Right lobe of liver (tissue), 6 donors: Measurements from ENCODE around the gene TMCC3. TPM values are rescaled to one million over a fixed set of nuclear protein-coding genes. Genes with fewer than 3 reads are reported as not detected.

ENCODE experiments used
- ATAC-seq, 4 donors: fragments of 200-7000 bp; cut with Tn5 transposase; one replicate each; pipeline ENCODE4 v1.9.1; 2020; ENCODE audit warnings: mild to moderate bottlenecking in 4 of 4, moderate library complexity in 4 of 4
- DNase-seq, 3 donors: peaks; one replicate each; pipeline ENCODE4 v3.0.0-alpha.2; 2020
- H3K27ac ChIP-seq, 3 donors: fragments of 200-600 bp; one replicate each; pipeline ENCODE4 v1.8.0; 2022
- H3K27me3 ChIP-seq, 2 donors: fragments of 200-600 bp; one replicate each; pipeline ENCODE4 v1.8.0; 2022
- H3K36me3 ChIP-seq, 4 donors: fragments of 200-600 bp; sonication (generic) in 1 of 4; one replicate each; pipeline versions ENCODE4 v1.5.1 to v1.8.0; 2017 to 2022; ENCODE audit warnings: control low read depth in 1 of 4
- H3K4me1 ChIP-seq, 4 donors: fragments of 200-600 bp; sonication (generic) in 1 of 4; one replicate each; pipeline versions ENCODE4 v1.5.1 to v1.8.0; 2017 to 2022; ENCODE audit warnings: control low read depth in 1 of 4
- H3K4me3 ChIP-seq, 3 donors: fragments of 200-600 bp; one replicate each; pipeline ENCODE4 v1.8.0; 2022
- H3K9me3 ChIP-seq, 4 donors: fragments of 200-600 bp; sonication (generic) in 1 of 4; one replicate each; pipeline versions ENCODE4 v1.5.1 to v1.8.0; 2017 to 2022; ENCODE audit warnings: control low read depth in 1 of 4
- POLR2A ChIP-seq: fragments of 450-650 bp; IDR thresholded peaks from one replicate; pipeline ENCODE4 v1.6.1; 2017; ENCODE audit warnings: antibody characterized with exemption, mild to moderate bottlenecking
- WGBS: methylation state at CpG from one replicate; pipeline ENCODE4 v1.1.6; 2018; ENCODE audit warnings: low coverage, low lambda C conversion rate; ENCODE audit not compliant: insufficient coverage; ENCODE audit errors: missing lambda C conversion rate; 5-methylcytosine and 5-hydroxymethylcytosine counted together
- intact Hi-C, 2 donors: fragments of 100-400 bp; cut with DNase I; formaldehyde crosslinking; loops; one replicate each; pipeline versions ENCODE4 v1.11.2 to v1.14.1; 2022
- total RNA-seq, 6 experiments: library from RNA; depleted of rRNA in 2 of 6; stranded (reverse); fragments of >200 nt in 2 of 6; fragmentation: NEBNext Ultra II Directional in 3 of 6; extraction: Animal tissue kit (Norgen Biotek cat#: 25700) in 3 of 6; gene quantifications; one replicate each; pipeline versions ENCODE4 v1.1.0 to v1.2.4, GENCODE V29; 2016 to 2023
- TF ChIP-seq, protein P1 (sequence below), 4 donors: fragments of 200-600 bp in 3 of 4; fragments of 450-650 bp in 1 of 4; IDR thresholded peaks; one replicate each; pipeline versions ENCODE4 v1.5.1 to v1.8.0; 2016 to 2022; ENCODE audit warnings: antibody characterized with exemption in 4 of 4, mild to moderate bottlenecking in 2 of 4
- donor health status: DM: no; HTN: yes; CAD: no.
- donor health status: DM: no; HTN: no; CAD: no.
- donor health status: DM: no; HTN: no; CAD: no.
- donor health status: DM: no; HTN: yes; CAD: no.
- donor health status: DM: no; HTN: yes; CAD: no.

Gene TMCC3
- total RNA-seq, 6 experiments from 2014 or later: 2.1 to 6.2 (median 3.2) TPM

- no peak overlapping the region for H3K27ac ChIP-seq
- no peak overlapping the region for H3K4me3 ChIP-seq
- ATAC-seq (no peak), DNase-seq (no peak)
- intact Hi-C loops: no loop called here
- no peaks in the 10 kb centered on the region for H3K27me3 ChIP-seq
- H3K4me1 ChIP-seq: peaks cover 0 to 13% (median 0%) of the 10 kb centered on the region in 4 donors
- 95% methylated on average over 7 of the region's 8 CpGs for WGBS
- TF ChIP-seq POLR2A: no peak
- TF ChIP-seq, protein P1, sequence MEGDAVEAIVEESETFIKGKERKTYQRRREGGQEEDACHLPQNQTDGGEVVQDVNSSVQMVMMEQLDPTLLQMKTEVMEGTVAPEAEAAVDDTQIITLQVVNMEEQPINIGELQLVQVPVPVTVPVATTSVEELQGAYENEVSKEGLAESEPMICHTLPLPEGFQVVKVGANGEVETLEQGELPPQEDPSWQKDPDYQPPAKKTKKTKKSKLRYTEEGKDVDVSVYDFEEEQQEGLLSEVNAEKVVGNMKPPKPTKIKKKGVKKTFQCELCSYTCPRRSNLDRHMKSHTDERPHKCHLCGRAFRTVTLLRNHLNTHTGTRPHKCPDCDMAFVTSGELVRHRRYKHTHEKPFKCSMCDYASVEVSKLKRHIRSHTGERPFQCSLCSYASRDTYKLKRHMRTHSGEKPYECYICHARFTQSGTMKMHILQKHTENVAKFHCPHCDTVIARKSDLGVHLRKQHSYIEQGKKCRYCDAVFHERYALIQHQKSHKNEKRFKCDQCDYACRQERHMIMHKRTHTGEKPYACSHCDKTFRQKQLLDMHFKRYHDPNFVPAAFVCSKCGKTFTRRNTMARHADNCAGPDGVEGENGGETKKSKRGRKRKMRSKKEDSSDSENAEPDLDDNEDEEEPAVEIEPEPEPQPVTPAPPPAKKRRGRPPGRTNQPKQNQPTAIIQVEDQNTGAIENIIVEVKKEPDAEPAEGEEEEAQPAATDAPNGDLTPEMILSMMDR (IDR thresholded peaks at IDR 0.05): no peak
- H3K9me3 ChIP-seq: no peaks in the 10 kb centered on the region
- H3K36me3 ChIP-seq: no peaks in the 10 kb centered on the region
These were observed 59.9 kb downstream of the TMCC3 start for GRCh38 chr12:94590428-94590827.

GRCh38 chr12:94589591-94590001, 60.8 kb downstream of the TMCC3 start:
- Histone ChIP-seq H3K4me3 (no peak overlapping the region), H3K4me1 (peaks cover 0 to 13% (median 0%) of the 10 kb centered on the region in 4 donors), H3K27ac (no peak overlapping the region), H3K9me3 (no peaks in the 10 kb centered on the region), H3K27me3 (no peaks in the 10 kb centered on the region), H3K36me3 (no peaks in the 10 kb centered on the region)
- intact Hi-C loops: no loop called here
- no peak for ATAC-seq
- DNase-seq: no peak
- WGBS: 100% methylated on average over 2 of the region's 5 CpGs
- TF ChIP-seq, protein P1 (IDR thresholded peaks at IDR 0.05): no peak

DNA sequence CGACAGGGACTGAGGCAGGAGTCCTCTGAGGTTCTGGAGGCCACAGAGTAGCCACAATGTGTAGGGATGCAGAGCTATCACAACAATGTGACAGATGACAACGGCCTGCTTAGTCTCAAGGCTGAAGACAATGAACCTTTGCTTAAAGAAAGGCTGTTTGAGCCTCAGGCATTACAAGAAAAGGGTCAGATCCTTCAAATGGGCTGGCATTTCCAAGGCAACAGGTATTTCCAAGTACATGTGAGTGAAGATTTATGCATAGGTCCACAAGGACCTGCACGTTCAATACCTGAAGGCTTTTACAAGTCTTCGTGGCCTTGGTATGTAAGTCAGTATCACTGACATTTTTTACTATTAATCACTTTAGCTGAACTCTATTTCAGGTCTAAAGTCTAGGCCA, 62.0 kb downstream of the TMCC3 start:
- 46% methylated on average over 3 of the region's 4 CpGs for WGBS
- H3K9me3 ChIP-seq: no peaks in the 10 kb centered on the region
- ATAC-seq (no peak), DNase-seq (no peak)
- TF ChIP-seq, protein P1 (IDR thresholded peaks at IDR 0.05): no peak
- no peak for TF ChIP-seq POLR2A
- no peak overlapping the region for H3K4me3 ChIP-seq
- no peaks in the 10 kb centered on the region for H3K36me3 ChIP-seq
- no peaks in the 10 kb centered on the region for H3K27me3 ChIP-seq
- intact Hi-C loops: no loop called here
- peaks cover 0 to 13% (median 0%) of the 10 kb centered on the region in 4 donors for H3K4me1 ChIP-seq
- no peak overlapping the region for H3K27ac ChIP-seq

GRCh38 chr12:94587266-94588241, 62.8 kb downstream of the TMCC3 start:
- Histone ChIP-seq H3K36me3 (no peaks in the 10 kb centered on the region), H3K27me3 (no peaks in the 10 kb centered on the region), H3K4me1 (peaks cover 0 to 13% (median 0%) of the 10 kb centered on the region in 4 donors), H3K4me3 (no peak overlapping the region), H3K27ac (no peak overlapping the region), H3K9me3 (no peaks in the 10 kb centered on the region)
- WGBS: 77% methylated on average over 11 of the region's 14 CpGs
- peak in 1 of 3 donors; percentile 32 for DNase-seq
- ATAC-seq: peak; percentile 61 to 88 (median 70)
- no peak for TF ChIP-seq POLR2A
- TF ChIP-seq, protein P1 (IDR thresholded peaks at IDR 0.05): no peak
- intact Hi-C loops: no loop called here
